Activated CD4-positive, alpha-beta T cell treated with anti-CD3 and anti-CD28 coated beads, Interleukin-2, amount 50 U/mL, for 24 hours (primary cell): ENCODE measurements around the gene TRIM45.
"Not testable (repeated sequence)": the region's sequence is repeated elsewhere in the genome, so short reads cannot be mapped to it uniquely, and the experiment has no call there.

ENCODE experiments used
- DNase-seq, 2 donors: peaks; one replicate each; pipeline ENCODE4 v3.0.0-alpha.2; 2020; ENCODE audit warnings: low read depth in 1 of 2, low spot score in 1 of 2

TRIM45 gene

DNA sequence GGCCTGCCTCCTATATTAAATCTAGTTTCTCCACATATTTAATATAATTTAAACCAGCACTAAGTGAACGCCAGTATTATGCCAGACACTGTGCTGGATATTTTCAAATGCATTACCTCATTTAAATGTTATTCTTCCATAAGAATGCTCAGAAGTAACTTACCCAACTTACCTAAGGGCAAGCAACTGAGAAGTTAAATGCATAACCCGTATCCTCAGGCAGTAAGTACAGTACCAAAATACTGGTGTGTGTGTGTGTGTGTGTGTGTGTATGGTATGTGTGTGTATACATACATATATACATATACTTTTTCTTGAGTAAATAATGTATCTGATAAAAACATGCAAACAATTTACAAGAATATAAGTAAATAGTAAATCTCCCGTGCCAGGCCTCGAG is 9.0 kb upstream of the TRIM45 start:
- DNase-seq: no peak

DNA sequence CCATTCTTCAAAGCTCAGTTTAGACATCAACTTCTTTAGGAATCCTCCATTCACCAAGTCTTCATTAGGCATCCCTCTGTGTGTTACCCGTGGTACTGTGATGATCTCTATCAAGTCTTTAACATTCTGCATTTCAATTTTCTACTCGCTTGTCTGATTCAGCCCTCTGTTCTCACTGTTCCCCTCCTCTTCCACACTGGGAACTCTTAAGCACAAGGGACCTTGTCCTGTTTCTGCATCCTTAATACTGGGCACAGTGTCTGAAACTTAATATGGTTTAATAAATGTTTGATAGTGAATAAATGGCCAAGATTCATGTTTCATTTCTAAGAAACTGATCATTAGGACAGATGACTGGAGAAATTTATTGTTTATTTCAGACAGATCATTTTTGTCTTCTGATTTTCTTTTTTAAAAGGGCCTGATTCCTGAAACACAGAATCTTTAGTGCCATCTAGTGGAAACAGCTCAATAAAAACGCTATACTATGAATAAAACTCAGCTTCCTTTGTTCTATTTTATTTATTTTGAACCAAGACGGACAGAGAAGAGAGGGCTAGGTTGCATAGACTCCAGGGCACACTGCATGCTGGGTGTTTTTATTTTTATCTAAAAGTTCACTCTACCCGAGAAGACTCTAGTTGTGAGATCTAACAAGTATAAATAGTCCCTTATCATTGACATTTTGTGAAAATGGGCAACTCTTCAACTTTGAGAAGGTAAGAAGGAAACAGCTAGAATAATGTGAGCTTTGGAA is 7.0 kb upstream of the TRIM45 start:
- no peak for DNase-seq

DNA sequence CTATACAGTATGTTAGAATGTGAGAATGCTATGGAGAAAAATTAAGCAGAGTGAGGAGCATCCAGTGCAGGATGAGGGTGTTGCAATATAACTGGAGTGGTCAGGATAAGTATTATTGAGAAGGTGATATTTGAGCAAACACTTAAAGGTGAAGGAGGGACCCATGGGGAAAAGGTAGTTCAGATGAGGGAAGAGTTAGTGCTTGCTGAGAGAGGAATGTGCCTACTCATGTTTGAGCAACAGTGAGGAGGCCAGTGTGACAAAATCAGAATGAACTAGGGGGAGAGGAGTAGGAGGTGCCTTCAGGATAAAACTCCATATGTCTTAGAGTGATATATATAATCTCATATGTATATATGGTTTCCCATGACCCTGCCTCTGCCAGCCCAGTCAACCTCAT is 6.2 kb upstream of the TRIM45 start:
- no peak for DNase-seq

DNA sequence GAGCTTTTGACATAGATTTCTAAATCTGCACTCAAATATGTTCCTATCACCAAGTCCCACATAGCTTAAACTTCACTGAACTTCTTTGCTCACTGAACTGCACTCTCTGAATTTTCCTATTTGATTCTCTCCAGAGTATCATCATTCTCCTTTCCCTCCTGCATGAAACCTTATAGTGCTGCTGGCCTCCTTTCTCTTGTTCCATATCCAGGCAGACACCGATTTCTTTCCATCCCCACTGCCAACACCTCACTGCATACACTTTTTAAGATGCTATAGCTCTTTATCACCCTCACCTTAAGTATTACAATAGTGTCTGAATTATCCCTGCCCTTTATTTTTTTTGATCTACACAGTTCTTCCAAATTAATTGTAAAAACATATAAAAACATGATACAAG is 3.1 kb upstream of the TRIM45 start:
- no peak for DNase-seq

DNA sequence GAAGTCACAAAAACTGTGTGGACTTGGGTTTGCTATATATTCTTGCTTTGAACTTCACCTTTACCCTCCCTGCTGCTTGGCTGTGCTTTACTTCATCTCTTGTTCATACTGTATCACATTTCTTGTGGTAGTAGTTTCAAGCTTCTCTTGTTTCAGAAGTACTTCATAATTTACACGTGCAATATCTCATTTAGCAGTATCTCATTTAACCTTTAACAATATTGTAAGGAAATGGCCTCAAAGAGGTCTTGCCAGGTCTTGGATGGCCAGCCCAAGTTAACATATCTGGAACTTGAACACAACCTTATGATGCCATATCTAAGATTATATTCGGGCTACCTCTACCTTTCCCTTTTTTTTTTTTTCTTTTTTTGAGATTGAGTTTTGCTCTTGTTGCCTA is 1.7 kb upstream of the TRIM45 start:
- DNase-seq: no peak

DNA sequence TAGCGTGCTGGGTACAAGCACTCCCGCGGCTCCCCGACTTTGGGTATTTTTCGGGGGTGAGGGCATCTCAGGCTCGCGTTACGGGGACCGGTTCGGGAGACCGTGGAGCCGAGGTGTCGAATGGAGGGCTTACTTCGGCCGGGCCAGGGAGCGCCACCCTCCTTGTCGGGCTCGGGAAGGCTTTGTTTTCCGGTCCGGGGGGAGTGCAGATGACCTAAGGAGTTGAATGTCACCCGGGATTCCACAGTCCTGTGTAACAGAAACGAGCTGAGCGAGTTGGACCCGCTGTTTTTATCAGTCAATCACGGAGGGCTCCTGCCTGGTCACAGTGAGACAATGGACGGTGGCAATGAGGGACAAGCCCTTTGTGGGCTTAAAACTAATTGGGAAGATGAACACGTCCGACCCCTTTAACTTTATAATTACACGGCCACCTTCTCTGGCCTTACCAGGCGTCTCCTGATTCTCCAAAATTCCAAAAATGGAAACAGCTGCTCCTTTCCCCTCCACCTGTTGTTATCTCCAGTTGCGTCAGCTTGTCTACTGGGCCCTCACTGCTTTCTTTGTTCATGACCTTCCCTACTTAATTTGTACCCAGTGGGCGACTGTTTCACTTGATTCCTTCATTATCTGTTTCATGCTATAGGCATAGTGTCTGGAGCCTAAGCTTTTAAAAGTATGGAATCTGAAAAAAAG is 929 bp upstream of the TRIM45 start:
- DNase-seq: no peak

DNA sequence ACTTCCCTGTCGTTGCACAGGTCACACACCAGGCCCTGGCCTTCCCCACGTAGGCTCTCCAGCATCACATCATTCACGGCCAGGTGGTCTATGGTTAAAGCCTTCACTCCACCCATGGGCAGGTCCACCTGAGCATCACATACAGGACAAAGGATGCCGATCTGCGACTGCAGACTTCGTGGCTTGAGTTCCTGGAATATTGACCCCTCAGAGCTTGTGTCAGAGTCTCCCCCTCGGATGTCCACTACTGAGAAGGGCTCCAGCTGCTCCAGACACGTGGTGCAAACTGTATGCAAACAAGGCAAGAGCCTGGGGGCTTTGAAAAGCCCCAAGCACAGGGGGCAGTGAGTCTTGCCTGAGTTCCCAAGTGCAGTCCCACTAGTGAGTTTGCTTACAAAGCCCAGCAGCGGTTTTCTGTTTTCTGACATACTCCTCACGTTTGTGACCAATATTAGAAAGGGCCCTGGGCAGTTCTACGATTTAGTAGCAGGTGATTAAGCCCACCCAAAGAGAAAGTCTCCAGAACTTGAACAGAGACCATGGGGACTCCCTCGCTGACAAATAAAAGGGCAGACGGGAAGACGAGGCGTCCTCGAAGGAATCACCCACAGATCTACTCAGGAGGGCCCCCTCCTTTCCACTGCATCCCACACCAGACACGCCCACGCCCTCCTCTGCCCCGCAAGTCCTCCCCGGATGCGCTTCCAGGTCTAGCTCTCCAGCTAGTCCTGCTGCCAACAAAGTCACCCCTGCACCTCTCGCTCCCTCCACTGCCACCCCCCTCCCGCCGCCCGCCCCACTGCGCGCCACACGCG is 568 bp downstream of the TRIM45 start:
- DNase-seq: no peak

DNA sequence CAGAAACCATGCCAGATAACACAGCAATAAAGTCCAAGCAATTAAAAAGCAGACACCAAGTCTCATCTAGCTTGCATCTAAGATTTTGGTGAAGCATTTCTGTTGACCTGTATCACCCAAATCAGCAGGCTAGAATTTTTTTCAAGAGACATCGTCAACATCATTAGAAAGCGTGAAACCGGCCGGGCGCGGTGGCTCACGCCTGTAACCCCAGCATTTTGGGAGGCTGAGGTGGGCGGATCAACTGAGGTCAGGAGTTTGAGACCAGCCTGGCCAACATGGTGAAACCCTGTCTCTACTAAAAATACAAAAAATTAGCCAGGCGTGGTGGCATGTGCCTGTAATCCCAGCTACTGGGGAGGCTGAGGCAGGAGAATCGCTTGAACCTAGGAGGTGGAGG is 2.4 kb downstream of the TRIM45 start:
- DNase-seq: not testable (repeated sequence)

DNA sequence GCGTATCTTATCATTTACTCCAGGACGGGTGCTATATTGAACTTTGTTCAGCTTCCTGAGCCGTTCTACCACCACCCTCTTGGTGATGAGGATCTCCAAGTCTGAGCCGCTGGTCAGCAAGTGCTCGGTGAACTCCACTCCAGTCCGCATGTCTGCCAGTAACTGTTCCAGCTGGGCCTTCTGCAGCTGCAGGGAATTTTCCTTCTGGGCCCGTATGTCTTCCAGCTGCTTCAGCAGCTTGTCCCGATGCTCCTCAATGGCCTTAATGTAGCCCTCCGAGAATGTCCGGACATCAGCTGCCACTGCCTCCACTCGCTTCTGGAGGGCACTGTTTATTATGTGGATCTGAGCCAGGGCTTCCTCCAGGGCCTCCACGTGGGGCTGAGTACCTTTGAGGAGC is 3.4 kb downstream of the TRIM45 start:
- no peak for DNase-seq

DNA sequence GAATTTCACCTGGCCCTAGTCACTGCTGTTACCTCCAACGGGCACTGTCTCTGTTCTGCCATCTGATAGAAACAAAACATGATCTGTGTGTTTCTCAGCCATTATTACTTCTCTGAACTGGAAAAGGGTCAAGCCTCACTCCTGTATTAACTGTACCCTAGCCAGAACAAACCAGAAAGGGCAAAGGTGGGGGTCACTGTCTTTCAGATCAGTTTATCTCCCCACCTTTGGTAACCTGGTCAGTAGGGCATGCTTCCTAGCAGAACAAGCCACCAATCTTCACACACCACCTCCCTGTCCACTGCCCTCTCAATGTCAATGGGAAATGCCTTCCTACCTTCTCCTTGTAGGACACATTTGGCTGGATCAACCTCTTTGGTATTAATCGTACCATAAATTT is 3.9 kb downstream of the TRIM45 start:
- DNase-seq: no peak

DNA sequence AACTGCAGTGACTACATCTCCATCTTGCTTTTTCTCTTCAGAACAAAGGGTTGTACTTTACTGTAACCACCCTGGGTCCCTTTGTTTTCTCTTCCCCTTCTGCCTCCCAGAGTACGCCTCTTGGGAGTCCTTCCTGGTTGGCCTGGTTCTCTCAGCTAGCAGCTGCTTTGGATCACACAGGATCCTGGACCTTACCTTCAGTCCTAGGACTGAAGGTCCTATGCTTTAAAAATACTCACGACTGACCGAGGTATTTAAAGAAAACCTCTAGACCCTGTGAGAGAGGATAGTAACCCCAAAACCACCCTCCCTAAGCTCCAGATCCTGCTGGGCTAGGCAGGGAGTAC is 4.8 kb downstream of the TRIM45 start:
- DNase-seq: no peak

DNA sequence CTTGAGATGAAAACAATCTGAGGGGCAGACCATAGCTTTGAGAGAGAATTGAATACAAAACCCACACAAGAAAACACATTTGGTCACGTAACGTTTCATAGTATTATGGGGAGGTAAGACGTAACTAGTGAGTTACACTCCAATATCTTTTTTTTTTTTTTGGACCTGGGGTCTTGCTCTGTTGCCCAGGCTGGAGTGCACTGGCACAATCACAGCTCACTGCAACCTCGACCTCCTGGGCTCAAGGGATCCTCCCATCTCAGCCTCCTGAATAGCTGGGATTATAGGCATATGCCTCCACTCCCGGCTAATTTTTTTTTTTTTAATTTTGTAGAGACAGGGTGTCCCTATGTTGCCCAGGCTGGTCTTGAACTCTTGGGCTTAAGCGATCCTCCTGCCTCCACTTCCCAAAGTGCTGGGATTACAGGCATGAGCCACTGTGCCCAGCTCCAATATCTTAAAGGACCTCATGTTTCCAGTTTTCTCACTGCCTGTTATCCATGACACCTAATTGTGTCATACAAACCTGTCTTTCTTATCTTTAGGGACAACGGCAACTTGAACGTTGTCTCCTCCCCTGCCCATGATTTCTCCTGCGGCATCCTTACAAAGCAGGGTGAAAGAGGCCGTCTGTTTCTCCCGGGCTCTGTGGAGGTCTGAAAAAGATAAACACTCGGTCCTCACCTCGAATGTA is 5.3 kb downstream of the TRIM45 start:
- DNase-seq: no peak

DNA sequence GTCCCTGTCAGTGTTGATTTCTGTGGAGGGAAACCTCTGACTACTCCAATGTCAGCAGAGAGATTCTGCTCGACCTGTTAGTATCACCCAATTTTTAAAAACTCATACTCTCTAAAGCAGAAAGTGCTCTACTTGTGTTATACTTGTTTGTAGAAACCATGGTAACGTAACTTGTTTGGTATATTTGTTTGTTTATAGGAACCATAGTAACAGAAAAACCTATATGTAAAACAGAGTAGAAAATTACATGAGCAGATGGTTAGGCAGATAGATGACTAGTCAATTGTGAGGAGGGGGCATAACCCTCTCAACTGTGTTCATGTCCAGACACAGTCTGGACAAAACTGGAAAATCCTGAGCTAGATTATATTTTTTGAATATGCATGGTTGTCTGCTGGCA is 6.7 kb downstream of the TRIM45 start:
- no peak for DNase-seq

DNA sequence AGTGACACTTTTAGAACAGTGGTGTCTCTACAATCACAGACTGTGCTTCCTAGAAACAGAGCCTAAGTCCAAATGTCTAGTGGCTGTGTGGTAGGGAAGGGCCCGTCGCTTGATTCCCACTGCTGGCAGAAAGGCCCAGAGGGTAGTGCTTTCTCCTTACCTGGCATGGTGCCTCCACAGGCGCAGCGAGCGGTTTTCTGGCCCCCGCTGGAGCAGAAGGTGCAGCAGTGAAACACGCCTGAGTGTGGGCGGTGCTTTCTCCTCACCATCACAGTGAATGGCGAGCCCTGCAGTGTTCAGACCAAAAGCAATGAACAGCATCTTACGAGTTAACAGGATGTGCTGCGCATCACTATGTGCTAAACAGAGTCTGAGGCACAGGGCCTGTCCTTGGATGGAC is 8.3 kb downstream of the TRIM45 start:
- no peak for DNase-seq

DNA sequence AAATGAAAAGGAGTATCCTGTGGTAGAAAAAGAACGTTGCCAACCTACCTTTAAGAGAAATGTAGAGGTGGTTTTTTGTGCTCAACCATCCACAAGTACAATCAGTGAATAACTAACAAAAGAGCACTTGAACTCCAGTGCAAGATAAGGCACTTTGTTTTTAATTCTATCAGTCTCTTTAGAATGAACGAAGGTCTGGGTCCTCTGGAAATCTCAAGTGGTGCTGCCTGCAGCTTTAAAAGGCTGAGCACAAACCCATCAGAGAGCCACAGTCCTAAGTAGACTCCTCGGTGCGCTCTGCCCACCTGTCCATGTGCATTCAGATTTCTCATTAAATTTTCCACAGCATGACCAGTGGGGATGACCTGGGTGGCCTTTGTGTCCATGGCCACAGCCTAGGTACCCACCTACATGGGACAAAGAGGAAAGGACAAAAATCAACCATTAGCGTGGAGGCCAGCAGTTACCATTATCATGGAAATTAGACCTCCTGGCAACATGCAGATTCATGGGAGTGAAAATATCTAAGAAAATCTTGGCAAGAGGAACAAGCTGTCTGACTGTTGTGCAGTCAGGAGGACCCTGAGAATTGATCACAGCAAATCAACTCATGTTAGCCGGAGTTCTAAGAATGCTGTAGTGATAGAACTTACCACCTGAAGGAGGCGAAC is 9.4 kb downstream of the TRIM45 start:
- no peak for DNase-seq

DNA sequence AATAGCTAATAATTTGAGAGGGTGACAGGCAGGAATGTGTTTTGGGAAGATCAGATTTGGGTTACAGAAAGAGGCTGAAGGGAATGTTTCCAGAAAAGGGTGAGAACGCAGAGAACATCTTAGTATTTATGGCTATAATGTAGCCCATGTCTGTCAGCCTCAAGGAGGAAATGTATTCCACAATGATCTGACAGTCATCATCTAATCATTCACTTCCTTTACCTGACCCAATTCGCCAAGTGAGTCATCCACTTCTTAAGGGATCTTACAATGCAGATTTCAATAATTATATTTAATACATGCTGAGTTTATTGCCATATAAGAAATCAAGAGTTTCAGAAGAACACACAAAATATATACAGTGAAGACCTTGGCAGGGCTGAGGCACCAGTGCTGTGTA is 10.8 kb downstream of the TRIM45 start:
- DNase-seq: no peak

DNA sequence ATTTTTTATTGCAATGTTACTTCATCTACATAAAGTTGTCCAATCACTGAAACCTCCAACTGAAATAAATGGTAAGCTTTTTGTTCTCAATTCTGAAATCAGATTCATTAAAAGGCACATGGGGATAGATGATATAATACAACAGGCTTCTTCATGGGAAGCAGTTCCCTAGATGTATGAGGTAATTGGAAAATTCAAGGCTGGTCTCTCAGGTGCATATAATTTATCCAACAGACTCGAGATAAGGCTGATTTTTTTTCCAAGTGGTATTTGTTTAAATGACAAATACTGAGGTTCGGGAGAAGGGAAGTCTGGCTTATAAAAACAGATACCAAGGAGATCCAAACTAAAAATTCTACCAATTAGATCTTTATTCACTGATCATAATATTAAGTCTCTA is 14.2 kb downstream of the TRIM45 start:
- DNase-seq: no peak

DNA sequence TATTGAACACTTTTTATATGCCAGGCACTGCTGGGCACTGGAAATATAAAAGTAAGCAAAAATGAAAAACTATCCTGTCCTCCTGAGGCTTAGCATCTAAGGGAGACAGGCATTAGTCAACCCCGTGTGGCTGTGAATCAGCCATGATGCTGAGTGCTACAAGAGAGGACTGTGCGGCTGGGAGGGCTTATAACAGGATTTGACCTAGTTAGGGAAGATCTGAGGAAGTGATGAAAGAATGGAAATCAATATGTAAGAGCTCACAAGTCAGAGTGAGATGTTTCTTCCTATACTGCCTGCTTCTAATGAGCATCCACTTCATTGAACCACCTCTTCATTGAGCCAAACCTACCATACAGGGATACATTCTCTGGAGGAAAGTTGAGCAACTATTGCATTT is 15.1 kb downstream of the TRIM45 start:
- no peak for DNase-seq

DNA sequence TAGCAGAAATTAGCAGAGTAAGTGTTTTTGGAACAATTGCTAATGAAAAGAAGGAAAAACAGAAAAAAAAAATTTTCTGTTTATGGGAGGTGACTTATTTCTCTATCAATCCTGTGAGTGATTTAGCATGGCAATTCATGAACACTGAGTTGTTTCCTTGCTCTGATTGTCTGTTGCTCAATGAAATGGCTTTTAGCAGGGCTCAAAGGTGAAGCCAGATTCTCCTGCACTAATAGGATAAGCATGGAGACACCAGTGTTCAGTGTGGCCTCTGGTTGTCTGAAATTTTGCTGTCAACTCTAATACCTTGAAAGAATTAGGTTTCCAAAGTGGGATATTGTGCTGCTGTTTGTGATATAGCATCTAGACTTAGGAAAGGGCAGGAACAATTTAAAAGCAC is 15.8 kb downstream of the TRIM45 start:
- no peak for DNase-seq

DNA sequence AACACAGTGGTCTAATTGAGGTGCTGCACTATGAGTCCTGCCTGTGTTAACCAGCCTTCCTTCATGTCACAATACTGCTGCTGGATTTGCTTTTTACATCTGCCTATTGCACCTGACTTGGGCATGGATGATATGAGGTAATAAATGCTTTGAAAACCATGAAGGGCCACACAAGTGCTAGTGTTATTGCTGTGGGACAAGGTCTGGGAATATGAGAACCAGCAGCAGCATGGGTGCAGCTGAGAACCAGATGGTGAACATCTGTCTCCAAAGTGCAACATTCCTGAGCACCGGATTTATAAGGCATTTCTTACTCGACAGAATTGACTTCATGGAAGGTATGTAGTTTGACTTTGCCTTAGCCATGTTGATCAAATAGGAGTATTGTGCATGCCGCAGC is 16.6 kb downstream of the TRIM45 start:
- DNase-seq: no peak

DNA sequence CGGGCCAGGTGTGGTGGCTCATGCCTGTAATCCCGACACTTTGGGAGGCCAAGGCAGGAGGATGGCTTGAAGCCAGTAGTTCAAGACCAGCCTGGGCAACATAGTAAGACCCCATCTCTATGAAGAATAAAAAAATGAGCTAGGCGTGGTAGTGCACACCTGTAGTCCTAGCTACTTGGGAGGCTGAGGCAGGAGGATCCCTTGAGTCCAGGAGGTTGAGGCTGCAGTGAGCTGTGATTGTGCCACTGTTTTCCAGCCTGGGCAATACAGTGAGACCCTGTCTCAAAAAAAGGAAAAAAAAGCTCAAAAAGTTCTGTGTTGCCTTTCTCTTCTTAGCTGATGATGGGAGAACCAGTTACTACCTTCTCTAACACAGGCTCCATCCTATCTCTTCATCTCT is 19.7 kb downstream of the TRIM45 start:
- DNase-seq: not testable (repeated sequence)
